HG02970 (cell line): ENCODE measurements around the gene SPAG16.

Source experiments
- ATAC-seq: cut with Tn5 transposase; IDR thresholded peaks from one replicate; pipeline ENCODE4 v1.9.1; 2021; ENCODE audit warnings: mild to moderate bottlenecking, moderate library complexity, moderate number of reproducible peaks; ENCODE audit not compliant: unreplicated experiment, low FRiP score

SPAG16 gene

DNA sequence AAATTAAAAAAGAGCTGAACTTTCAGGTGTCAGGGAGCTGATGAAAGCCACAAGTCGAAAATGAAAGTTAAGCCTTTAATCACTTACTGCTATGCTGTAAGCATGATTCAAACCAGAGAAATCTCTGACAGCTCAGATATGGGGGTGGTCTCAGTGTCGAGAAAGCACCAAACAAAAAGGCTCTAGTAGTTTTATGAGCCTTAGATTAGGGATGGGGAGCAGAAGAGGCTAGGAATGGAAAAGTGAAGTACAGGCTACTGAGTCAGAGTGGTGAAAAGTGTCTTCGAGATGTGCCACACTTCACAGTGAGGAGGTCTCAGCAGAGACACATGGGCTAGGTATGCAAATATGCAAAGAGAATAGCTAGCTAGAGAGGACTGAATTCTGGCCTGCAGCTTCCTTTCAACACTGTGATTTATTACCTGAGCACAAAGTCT is 482.2 kb downstream of the SPAG16 start:
- peak; percentile 96 for ATAC-seq

DNA sequence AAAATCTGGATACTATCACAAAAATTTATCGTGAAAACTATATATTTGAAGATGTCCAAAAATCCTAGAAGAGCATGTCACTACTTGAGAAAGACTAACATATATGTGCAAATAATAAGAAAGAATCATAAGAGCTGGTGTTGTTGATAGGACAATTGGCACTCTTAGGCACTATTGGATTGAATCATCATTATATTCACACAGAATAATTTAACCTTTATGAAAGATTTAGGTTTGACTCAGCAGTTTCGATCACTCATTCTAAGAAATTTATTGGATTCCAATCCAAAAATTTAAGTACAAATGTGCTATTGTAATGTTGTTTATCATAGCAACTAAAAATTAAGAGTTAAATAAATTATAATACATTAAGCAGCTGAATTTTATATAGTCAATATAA is 503.6 kb downstream of the SPAG16 start:
- no peak for ATAC-seq

DNA sequence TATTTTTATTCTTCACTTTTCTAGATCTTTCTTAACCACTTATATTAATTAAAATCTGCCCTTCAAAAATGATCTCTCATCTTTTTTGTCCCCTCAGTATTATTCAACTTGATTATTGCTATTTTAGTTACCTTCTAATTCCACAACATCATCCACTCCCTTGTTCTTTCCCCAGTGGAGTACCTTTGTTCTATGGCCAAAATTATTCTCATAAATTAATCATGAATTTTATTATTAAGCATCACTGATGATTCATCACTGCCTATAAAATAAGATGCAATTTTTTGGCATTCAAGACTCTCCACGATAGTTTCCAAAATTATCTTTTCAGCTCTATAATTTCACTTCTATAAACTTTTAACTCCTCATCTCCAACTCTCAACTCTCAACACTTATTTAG is 505.7 kb downstream of the SPAG16 start:
- no peak for ATAC-seq

DNA sequence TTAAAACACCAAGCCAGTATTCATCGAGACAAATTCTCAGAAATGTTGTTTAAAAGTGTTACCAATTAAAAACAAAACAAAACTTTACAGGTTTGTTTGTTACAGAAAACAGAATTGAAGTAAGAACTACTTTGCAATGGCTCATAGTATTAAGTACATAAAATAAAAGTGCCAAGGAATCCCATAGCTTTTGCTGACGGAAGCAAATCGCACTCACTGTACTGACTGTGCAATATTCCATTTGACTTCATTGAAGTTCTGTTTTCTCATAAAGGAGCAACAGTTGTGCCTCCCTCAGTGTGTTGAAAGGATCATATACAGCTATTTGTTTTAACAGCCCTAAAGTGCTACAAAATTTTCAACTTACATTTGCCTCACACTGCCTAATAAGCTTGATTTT is 507.8 kb downstream of the SPAG16 start:
- ATAC-seq: no peak

DNA sequence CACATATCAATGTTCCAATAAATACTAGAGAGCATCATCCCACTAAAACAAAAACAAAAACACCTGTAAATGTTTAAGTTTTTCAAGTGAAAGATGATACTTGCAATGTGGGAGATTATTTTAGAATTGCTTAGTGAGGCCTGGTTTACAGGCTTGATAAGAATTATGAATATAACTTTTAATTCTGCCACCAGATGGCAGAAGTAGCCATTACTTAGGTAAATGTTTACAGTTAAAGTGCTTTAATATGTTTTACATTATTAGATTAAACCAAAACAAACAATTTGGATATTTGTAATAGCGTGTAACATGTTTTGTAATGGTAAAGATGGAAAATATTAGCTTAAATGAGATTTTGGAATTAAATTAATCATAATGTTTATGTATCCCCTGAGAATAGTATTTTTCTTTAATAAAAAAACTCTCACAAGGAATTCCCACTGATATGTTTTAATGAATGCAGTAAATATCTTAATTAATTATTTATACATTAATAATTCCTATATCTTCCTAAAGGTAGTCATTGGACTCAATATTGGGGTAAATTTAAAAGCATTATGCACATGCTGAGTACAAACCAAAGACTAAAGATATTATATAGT is 522.0 kb downstream of the SPAG16 start:
- ATAC-seq: no peak

DNA sequence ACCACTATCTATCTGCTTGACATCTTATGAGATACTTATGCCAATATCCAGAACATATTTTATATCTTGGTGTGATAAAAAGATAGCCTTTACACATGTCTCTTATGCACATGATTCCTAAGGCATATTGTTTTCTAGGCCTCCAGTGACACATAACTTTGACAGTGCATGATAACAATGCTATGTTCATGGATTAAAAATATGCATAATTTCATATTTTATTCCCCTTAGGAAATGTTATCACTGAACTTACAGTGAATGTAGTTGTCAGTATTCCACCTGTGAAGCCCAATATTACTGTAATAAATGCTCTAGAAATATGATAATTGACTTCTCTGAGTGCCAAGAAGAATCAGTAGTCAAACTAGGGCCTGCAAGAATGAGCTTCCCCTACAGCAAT is 532.3 kb downstream of the SPAG16 start:
- ATAC-seq: no peak

DNA sequence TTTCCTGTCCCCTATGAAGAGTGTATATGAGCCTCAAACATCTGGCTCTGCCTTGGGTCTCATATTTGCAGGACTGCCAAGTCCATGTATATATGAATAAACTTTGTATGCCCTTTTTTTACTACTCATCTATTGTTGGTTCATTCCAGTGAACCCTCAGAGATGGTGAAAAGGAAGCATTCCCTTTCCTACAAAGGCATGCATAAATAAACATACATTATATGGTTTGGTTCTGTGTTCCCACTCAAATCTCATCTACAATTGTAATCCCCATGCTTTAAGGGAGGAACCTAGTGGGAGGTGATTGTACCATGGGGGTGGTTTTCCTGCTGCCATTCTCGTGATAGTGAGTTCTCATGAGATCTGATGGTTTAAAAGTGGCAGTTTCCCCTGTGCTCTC is 534.2 kb downstream of the SPAG16 start:
- no peak for ATAC-seq

DNA sequence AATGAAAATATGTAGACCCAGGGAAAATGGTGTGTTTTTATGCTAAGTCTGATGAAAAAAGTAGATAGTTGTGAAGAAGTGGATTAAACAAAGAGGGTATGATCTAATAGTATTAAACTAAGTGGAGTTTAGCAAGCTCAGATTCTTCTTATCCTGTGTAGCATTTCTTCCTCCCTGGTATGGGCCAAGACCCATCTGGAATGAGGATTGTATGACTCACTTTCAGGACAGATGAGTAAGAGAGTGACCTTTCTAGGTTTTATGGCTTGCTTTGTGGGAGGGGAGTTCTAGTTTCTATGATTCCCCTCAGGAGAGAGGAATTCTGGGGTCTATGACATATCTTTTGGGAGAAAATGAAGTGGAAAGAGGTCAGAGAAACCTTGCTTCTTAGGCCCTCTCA is 550.1 kb downstream of the SPAG16 start:
- ATAC-seq: no peak

DNA sequence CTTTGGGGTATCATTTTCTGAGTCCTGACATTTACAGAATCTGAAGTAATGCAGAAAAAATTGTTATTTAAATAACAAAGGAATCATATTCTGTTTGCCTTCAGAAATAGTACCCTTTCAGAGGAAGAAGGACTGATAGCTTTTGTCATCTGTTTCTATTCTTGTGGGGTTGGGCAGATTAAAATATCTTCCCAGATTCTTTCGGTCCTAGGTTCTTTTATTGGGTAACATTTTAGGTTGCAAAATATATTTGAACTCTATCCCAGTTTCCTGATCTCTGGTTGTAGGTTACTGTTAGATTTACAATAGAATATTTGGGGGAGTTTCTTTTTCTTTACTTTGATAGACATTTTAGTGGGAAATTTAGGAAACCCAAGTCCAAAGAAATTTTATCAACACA is 550.5 kb downstream of the SPAG16 start:
- no peak for ATAC-seq

DNA sequence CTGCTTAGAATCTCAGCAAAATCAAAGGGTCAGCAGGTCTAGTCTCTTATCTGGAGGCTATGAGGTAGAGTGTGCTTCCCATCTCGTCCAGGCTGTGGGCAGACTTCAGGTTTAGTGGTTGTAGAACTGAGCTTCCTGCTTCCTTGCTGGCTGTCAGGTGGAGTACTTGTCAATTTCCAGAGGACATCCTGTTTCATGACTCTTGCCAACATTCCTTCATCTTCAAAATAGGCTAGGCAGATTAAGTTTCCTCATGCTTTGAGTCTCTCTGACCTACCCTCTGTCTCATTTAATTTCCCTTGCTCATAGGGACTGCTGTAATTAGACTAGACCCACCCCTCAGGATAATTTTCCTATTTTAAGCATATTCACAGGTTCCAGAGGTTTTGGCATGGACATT is 562.6 kb downstream of the SPAG16 start:
- ATAC-seq: no peak

DNA sequence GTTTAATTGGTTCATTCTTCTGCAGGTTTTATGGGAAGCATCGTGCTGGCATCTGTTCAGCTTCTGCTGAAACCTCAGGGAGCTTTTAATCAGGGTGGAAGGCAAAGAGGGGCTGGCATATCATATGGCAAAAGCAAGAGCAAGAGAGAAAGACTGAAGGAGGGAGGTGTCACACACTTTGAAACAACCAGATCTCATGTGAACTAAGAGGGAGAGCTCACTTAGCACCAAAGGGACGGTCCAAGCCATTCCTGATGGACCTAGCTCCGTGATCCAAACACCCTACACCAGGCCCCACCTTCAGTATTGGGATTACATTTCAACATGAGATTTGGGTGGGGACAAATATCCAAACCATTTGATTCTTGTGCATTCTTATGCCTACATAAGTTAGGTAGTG is 563.1 kb downstream of the SPAG16 start:
- no peak for ATAC-seq

DNA sequence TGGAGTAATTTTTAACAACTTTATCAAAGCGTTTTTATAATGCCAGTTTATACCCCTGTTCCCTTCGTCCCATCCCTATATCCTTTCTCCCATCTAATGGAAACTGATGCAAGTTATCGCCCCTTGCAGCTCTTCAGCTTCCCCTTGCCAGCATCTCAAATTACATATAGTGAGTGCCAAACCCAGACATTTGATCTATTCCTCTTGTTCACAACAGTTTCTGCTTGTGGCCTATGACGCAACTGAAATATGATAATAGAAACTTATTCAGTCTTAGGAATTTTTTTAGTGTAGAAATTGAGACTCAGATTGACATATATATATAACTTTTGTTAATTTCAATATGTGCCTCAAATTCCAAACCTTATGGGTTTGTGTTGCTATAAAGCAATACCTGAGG is 564.4 kb downstream of the SPAG16 start:
- ATAC-seq: no peak

DNA sequence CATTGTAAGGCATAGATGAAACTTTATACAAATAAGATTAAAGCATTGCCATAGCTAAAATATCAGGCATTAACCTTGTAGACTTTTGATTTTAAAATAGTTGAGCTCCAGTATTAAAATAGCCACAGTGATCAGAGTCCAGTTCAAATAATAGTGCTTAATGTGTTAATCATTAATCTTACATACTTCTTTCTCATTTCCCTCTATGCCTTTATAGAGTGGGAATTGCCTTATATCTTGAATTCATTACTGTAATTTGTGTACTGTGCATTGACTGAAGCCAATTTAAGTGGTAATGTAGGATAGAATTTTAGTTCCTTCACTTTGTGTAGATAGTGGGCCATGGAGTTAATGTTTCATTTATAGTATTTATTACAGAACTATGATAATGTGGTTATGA is 577.4 kb downstream of the SPAG16 start:
- ATAC-seq: no peak

DNA sequence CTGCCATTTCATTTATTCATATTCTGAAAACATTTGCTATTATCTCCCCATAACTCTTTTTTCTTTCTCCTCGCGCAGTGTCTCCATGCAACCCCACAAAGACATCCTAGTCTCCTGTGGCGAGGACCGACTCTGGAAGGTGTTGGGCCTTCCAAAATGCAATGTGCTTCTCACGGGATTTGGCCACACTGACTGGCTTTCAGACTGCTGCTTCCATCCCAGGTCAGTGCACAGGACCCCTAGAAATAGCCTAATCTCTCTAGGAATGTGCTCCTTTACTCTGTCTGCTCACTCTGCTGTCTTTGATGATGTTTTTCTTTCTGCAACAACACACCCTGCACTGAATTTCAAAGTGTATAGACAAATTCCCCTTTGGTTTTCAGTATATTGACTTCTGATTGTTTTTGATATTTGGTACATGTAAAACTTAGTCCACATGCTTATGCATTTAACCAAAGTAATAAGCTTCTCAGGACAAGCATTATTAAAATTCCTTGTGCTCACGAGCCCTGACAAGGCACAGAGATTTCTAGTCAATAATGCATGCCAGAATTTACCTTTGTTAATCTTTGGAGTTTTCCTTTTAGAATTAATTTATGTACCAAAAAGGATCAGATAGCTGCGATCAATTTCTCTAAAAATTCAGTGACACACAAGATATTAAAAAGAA is 578.3 kb downstream of the SPAG16 start:
- ATAC-seq: no peak

DNA sequence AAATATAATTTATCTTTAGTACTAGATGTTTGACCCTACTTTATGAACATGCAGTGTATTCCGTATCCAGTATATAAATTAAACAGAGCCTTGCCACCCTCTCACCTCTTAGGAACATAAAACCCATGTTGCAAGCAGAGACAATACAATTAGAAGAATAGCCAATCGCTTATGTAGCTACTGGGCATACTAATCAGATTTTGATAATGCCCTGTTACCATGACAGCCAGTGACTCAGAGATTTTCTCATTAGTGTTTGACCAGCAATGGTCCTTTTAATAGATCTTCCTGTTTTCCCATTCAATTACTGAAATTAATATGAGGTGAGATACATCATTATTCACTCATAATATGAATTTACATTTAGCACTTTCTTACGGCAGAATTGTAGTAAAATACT is 579.3 kb downstream of the SPAG16 start:
- ATAC-seq: no peak

DNA sequence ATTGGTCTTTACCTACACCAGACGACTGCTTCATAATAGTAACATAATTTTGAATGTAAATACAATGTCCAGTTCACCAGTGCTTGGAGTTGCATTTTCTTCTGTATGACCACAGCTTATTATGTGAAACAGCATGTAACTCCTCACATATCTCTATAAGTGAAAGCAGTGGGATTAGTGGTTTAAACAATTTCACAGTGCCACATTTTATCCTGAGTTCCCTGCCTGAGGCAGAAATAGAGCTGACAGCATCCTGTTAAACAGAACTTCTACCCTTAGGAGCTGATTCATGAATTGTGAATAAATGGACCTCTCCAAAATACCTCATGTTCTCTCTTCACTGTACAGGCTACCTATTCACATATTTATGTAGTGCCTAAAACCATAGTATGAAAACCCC is 584.3 kb downstream of the SPAG16 start:
- no peak for ATAC-seq

DNA sequence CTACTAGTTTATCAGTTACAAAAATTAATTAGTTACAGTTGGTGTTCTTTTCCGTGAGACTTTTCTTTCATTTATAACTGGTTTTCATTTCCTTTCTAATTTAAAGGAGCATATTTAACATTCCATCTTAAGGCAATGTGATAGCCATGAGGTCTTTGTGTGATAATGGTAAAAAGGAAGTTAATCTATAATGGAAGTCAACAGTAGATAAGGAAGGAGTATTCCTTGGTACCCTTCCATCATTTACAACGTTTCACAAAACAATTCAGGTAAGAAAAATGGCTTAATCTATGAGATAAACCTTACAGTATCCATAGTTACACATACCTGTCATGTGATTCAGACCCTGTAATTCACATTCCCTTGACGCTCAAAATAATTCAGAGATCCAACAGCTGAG is 601.2 kb downstream of the SPAG16 start:
- ATAC-seq: no peak

DNA sequence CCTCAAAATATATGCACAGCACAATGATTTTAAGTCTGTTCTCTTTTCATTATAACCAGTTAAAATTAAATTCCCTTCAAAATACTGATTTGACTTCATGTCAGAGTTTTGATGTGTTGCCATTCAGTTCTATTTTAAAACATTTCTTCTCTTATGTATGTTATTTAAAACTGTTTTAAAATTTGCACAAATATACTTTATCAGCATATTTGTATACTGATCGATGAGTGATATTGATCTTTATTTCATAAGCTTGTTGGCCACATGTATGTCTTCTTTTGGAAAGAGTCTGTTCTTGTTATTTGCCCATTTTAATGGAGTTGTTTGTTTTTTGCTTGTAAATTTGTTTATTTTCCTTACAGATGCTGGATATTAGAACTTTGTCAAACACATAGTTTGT is 630.2 kb downstream of the SPAG16 start:
- no peak for ATAC-seq

DNA sequence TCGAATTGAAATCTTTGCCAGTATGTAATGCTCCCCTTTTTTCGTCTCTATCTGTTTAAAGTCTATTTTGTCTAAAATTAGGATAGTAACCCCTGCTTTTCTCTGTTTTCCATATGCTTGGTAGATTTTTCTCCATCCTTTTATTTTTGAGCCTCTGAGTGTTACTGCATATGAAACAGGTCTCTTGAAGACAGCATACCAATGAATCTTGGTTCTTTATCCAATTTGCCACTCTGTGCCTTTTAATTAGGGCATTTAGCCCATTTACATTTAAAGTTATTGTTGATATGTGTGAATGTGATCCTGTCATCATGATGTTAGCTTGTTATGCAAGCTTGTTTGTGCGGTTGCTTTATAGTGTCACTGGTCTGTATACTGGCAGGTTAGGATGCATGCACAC is 635.8 kb downstream of the SPAG16 start:
- ATAC-seq: no peak

DNA sequence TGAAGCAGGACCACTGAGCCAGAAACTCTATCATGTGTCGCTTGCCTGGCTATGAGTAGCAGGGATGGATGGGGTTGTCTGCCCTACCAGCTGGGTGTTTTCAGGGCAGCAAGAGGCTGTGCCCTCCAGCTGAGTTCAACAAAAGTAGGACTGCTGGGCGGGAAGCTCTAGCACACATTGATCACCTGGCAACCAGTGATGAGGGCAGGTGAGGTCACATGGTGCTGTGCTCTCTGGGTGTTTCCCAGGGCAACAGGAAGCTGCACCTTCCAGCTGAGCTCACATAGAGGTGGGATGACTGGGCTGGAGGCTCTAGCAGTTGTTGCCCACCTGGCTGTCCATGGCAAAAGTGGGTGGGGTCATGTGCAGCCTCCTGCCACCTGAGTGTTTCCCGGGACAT is 639.3 kb downstream of the SPAG16 start:
- ATAC-seq: no peak

DNA sequence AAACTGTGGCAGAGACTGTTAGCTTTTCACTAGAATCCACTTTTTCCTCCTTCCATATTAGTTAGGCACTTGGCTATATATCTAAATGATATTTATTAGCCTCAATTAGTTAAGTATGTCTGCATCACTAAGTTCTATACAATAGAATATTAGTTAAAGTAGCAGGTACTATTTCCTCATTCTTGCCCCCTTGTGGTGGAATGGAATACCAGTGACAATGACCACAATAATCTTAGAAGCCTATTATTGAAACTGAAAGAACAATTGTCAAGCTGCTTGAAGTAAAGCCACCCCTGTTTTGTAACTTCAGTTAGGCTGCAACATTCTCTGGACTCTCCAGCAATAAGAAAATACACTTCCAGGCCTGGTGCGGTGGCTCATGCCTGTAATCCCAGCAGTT is 650.3 kb downstream of the SPAG16 start:
- ATAC-seq: peak; percentile 99

DNA sequence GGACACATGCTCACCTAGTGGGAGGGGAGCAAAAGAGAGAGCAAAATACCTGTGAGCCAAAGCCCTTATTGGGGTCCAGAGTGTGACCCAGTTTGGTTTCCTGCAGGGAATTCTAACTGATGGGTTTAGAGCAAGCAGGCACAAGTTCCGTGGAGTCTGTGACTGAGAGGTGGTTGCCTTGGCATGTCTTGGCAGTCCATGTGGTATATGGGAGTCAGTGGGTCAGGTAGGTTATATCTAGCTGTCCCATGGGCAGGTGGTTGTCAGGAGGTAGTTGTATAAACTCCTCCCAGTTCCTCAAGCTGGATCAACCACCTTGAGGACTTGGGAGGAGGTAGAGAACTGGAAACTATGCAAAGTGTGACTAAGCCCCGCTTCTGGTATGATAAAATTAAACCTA is 673.8 kb downstream of the SPAG16 start:
- ATAC-seq: no peak

DNA sequence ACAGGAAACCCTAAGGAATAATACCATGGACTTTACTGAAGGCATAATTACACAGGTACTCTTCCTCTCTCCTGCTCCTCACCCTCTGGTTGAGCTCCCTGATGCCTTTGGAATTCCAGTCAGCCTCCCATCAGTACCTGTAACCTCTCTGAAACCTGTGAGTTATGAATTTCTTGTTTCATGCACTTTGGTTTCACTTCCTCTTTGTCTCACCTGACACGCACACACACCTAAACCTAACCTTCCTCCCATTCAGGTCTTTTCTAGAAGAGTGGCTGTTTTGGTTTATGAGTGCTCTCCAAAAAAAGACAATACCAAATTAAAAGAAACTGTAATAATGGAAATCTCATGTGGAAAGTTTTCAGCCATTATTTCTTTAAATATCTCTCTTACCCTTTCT is 675.3 kb downstream of the SPAG16 start:
- ATAC-seq: no peak
